Activated effector memory CD4-positive, alpha-beta T cell treated with Interleukin-2 at 50 U/mL for 16 hours (primary cell): ENCODE measurements around the gene GRIA2.

ENCODE experiments used
- DNase-seq: peaks from one replicate; pipeline ENCODE4 v3.0.0-alpha.2; 2020

Gene GRIA2

DNA sequence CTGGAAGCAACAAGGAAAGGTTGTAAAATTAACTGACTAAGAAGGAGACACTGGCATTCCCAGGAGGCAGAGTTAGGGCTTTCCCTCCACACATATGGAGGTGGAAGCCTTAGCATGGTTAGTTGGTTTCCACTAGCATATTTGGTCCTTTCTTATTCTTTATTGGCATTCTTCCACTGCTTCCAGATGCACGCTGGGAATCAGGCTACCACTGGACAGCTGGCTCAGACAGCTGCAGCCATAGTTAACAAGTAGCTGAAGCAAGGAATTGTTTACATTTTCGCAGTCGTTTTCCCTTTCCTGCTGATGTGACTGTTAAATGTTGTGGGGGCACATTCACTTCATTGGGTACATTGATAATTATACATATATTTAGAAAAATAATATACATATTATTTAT, 169.2 kb downstream of the GRIA2 start:
- DNase-seq = no peak

DNA sequence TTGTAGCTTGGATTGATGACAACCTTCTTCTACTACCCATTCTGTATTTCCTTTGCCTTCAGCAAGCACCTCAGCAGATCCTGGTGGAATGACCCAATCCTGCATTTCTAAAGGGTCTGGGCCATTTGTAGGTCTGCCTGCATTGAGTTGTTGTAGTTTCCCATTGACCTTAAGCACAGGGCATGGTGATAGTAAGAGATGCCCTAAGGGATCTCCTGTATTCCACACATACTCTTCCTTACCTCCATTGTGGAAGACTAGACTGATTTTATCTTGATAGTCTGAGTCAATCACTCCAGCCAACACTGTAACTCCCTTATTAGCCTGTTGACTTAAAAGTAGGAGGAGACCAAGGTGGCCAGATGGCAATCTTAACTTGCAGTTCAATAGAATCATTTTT, 184.5 kb downstream of the GRIA2 start:
- no peak for DNase-seq
